NCI-H69 (cell line): ENCODE data around the gene CRTC3.
"Not testable (repeated sequence)": the region's sequence is repeated elsewhere in the genome, so short reads cannot be mapped to it uniquely, and the experiment has no call there.

Experiments used
- DNase-seq: peaks from one replicate; lab custom pipeline; 2025; lab: John Stamatoyannopoulos, UW

Gene CRTC3

GRCh38 chr15:90624278-90624981, 94.7 kb downstream of the CRTC3 start:
- no peak for DNase-seq

DNA sequence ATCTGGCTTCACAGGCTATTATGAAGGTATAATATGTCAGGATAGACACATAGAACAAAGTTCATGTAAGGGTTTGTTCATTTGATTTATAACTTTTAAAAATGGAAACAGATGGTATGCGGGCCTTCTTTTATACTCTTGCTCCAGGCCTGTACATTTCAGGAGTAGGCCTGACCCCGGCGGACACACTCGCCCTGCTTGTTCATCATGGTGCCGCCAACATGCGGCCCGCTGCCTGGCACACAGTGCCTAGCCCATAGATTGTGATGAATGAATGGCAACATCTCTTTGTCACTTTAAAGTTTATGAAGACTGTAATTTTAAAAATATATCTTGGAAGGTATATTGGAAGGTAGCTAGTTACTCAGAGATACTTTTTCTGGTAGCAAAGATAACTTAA, 95.3 kb downstream of the CRTC3 start:
- DNase-seq = no peak

- DNase-seq = no peak
Observed at GRCh38 chr15:90629217-90629616, 99.5 kb downstream of the CRTC3 start.

DNA sequence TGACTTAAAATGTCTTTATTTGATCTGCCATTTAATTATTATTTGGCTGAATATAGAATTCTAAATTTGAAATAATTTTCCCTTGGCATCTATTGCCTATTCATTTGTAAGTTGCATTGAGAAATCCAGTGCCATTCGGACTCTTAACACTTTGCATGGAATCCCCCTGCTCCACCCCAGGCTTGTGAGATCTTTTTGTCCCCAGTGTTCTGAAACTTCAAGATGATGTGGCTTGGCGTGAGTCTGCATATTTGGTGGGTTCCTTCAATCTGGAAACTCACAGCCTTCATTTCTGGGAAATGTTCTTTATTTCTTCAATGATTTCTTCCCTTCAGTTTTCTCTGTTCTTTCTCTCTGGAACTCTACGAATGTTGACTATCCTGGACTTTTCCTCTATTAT, 103.6 kb downstream of the CRTC3 start:
- no peak for DNase-seq

GRCh38 chr15:90636993-90637392, 107.3 kb downstream of the CRTC3 start:
- DNase-seq = not testable (repeated sequence)

GRCh38 chr15:90637693-90638092, 108.0 kb downstream of the CRTC3 start:
- DNase-seq = peak; percentile 64

DNA sequence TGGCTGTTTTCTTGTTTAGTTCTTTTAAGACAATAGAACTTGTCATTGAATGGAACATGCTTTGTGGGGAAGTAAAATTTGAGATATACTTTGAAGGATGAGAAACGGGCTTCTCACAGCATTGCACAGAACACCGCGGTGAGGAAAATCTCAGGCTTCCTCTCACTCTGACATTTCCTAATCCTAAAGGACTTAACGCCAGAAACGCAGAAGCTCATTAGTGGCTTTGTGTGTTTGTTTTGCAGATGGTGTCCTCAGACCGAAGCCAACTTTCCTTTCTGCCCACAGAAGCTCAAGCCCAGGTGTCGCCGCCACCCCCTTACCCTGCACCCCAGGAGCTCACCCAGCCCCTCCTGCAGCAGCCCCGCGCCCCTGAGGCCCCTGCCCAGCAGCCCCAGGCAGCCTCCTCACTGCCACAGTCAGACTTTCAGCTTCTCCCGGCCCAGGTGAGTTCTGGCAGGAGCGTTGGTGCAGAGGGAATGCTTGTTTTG, 108.5 kb downstream of the CRTC3 start:
- peak; percentile 68 for DNase-seq

DNA sequence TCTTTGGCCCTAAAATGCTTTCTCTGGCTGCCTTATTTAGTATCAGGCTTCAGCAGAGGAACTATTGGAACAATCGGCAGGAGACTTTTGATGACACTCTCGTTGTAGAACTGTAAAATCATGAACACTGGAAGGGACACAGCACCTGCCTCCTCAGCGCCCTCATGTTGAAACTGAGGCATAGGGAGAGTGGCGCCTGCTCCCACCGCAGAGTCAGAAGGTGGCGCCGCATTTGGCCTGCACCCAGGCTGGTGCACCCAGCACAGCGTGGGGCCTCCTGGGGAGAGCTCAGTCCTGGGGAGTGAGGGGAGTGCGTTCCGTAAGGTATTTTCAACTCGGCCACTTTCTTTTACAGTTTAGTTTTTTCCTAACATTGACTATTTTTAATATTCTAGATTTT, 109.2 kb downstream of the CRTC3 start:
- DNase-seq = peak; percentile 11

DNA sequence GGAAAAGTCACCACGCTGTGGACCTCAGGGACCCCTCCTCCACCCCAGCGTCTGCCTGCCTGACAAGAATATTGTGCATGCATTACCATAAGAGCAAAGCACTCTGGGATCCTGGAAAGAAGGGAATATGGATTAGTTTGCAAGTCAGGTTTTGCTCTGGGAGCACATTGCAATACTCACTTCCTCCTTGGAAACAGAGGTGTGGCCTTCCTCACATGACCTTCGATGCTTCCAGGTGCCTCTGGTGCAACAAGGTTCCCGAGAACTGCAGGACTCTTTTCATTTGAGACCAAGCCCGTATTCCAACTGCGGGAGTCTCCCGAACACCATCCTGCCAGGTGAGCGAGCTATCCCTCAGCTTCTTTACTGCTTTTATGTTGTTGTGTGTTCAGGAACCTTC, 111.1 kb downstream of the CRTC3 start:
- DNase-seq = no peak

DNA sequence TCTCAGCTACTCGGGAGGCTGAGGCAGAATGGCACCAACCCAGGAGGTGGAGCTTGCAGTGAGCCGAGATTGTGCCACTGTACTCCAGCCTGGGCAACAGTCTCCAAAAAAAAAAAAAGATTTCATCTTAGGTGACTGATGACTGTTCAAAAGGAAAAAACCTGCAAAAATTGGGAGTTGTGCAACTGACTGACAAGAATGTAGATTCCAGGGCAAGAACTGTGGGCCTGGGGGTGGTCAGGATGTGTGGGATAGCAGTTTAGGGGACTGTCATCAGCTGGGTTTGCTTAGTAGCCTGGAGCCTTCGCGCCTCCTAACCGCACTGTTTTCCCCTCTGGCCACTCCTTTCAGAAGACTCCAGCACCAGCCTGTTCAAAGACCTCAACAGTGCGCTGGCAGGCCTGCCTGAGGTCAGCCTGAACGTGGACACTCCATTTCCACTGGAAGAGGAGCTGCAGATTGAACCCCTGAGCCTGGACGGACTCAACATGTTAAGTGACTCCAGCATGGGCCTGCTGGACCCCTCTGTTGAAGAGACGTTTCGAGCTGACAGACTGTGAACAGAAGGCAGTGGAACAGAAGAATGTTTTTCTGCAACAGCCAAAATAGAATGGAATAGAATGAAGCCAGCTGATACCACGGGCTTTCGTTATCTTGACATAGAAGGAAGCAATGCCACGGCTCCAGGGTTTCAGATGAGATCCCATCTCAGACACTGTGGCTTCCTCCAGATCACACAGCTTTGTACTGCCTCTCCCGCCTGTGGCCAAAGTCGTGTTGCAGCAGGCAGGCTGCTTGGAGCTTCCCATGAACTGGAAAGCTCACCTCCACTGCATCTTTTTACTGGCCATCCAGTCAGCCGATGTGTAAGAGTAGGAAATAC, 112.1 kb downstream of the CRTC3 start:
- no peak for DNase-seq

DNA sequence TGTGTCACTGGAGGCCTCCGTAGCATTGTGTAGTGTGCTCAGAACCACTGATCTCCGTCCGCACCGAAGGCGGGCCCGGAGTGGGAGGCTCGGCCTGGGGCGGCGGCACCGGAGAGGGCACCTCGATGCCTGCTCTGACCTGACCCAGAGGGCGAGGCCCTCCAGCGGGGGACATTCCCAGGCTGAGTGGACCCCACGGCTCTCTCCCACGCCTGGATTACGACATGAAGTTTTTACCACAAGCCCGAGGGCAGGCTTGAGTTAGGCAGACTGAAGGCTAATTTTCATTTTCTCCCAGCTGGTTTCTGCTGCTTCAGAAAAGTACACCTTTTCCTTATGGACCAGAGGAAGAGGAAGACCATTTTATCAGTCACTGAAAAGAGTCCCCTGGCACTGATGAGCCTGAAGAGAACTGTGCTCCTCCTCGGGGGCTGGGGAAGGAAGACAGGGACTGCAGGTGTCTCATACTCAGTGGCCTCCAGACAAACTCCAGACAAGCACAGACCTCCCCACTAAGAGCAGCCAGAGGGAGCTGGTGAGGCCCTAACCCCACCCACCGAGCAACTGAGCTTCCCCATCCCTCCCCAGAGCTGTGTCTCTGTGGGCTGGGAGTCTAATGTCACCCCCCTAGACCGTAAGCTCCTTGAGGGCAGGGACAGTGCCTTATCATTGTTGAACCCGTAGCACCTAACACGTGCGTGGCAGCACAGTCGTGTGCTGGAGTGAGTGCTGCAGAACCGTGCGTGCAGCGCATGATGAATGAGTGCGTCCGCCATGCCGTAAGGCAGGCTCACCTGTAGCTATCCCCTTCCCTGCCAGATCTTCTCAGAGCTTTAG, 113.0 kb downstream of the CRTC3 start:
- no peak for DNase-seq

GRCh38 chr15:90643301-90643632, 113.5 kb downstream of the CRTC3 start:
- no peak for DNase-seq

- DNase-seq = no peak
Observed at GRCh38 chr15:90644526-90644925, 114.8 kb downstream of the CRTC3 start.

GRCh38 chr15:90644952-90645725, 115.4 kb downstream of the CRTC3 start:
- DNase-seq = peak; percentile 78

GRCh38 chr15:90645873-90646575, 116.3 kb downstream of the CRTC3 start:
- DNase-seq = no peak

GRCh38 chr15:90646662-90647305, 117.1 kb downstream of the CRTC3 start:
- DNase-seq = peak; percentile 4

DNA sequence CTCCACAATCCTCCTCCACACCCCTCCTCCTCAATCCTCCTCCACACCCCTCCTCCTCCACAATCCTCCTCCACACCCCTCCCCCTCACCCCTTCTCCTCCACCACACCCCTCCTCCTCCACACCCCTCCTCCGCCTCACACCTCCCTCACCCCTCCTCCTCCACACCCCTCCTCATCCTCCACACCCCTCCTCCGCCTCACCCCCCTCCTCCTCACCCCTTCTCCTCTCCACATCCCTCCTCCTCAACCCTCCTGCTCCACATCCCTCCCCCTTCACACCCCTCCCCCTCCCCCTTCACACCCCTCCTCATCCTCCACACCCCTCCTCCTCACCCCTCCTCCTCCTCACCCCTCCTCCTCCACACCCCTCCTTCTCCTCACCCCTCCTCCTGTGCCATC, 117.6 kb downstream of the CRTC3 start:
- DNase-seq = peak; percentile 9

DNA sequence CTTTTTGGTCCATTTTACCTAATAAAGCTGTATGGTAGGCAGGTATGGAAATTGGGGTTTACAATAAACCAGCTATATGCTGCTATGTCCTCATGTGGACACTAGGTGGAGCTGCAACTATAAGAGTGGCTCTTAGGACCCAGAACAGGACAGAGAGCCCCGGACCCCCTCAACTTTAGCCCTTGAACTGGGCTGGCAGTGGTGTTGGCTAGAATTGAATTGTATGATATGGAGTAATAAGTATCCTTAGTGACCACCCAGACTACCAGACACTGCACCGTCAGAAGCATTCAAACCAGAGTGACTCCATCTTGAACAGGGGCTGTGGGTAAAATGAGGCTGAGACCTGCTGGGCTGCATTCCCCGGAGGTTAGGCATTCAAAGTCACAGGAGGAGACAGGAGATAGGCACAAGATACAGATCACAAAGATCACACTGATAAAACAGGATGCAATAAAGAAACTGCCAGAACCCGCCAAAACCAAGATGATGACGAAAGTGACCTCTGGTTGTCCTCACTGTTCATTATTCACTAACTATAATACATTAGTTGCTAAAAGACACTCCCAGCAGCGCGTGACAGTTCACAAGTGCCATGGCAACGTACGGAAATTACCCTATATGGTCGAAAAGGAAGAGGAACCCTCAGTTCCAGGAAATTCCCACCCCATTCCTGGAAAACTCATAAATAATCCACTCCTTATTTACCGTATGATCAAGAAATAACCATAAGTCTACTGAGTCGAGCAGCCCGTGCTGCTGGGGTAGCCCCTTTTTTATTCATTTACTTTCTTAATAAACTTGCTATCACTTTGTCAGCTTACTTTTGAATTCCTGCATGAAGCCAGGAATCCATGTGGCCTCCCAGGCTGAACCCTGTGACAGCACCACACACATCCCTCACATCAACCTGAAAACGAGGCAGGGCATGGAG, 118.7 kb downstream of the CRTC3 start:
- peak; percentile 65 for DNase-seq
